DMS114 treated with DMSO at 0.1 percent for 48 hours (cell line): Measurements from ENCODE around the gene CASZ1.

Source experiments
- DNase-seq: peaks from one replicate; lab custom pipeline; 2025; ENCODE audit not compliant: unreplicated experiment; lab: John Stamatoyannopoulos, UW

Gene CASZ1

DNA sequence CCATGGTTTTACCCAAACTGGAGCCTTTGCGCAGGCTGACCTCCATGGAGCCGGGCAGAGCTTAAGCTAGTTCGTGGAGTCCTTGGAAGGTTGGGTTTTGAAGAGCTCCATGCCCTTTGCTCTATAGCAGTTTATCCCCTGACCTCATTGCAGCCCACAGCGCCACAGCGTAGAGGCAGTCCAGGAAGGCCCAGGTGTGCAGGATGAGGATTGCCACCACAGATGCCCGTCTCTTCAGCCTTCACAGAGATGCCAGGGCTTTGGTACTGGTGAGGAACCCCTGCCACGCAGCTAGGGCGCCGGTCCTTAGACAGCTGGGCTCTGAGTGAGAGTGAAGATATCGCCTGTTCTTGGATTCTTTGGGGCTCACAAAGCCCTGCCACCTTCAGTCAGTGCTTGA, 183.1 kb downstream of the CASZ1 start:
- DNase-seq, result no peak

DNA sequence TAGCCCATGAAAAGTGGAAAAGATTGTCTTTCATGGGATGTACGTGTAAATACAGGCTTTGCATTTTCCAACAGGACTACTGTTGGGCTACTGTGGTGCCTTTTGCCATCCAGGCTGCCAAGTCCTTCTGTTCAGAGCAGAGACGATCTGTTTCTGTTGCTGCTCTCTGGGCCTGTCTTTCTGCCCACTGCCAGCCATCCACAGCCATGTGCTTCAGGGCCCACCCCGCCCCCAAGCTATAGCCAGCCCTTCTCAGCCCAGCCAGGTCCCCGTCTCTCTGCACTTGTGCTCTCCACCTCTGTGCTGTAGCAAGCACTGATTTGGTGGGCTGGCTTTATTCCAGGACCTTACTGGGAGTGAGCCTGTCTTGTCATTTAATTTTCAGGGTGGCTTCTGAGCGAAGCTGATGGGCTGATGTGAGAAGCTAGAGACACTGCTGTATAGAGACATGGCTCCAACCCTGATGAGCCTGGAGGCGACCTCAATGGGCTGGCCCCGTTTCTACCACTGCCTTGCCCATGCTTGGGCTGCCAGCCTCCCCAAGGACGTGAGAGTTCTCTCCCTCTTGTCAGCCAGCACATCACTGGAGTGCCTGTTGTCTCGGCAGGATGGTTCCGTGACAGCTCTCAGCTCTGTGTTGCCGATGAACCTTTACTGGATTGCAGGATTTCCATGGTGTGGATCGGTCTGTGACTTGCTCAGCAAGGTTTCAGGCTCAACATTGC, 183.8 kb downstream of the CASZ1 start:
- DNase-seq, result no peak

DNA sequence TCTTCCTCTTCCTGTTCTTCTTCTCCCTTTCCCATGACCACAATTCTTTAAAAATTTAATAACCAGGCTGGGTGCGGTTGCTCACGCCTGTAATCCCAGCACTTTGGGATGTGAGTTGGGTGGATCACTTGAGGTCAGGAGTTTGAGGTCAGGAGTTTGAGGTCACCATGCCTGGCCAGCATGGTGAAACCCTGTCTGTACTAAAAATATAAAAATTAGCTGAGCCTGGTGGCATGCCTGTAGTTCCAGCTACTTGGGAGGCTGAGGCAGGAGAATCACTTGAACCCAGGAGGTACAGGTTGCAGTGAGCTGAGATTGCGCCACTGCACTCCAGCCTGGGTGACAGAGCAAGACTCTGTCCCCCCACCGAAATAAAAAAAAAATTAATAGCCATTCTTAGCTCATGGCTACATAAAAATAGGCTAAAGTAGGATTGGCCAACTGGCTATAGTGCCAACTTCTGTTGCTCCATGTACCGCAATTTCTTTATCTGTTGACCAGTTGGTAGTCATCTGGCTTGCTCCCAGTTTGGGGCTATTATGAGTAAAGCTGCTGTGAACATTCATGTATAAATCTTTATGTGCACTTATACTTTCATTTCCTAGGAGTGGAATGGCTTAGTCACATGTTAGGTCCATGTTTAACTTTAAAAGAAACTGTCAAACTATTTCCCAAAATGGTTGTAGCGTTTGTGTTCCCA, 185.4 kb downstream of the CASZ1 start:
- DNase-seq, result no peak

DNA sequence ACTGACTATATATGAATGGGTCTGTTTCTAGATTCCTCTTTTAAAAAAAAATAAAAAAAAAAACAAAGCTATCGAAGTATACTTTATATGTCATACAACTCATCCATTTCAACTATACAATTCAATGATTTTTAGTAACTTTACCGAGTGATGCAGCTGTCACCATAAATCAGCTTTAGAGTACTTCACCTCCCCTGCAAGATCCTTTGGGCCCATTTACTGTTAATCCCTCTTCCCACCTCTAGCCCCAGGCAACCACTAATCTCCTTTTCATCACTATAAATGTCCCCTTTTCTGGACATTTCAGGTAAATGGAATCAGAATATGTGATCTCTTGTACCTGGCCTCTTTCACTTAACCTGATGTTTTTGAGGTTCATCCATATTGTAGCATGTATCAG, 187.8 kb downstream of the CASZ1 start:
- DNase-seq, result no peak

DNA sequence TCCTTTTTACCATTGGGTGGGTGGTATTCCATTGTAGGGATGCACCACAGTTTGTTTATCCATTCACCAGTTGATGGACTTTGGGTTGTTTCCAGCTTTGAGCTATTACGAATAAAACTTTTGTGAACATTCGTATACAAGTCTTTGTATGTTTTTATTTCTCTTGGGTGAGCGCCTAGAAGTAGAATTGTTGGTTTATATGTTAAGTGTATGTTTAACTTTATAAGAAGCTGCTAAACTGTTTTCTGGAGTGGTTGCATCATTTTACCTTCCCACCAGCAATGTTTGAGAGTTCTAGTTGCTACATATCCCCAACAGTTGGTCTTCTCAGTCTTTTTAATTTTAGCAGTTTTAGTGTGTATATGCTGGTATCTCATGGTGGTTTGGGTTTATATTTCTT, 189.2 kb downstream of the CASZ1 start:
- DNase-seq, result no peak

DNA sequence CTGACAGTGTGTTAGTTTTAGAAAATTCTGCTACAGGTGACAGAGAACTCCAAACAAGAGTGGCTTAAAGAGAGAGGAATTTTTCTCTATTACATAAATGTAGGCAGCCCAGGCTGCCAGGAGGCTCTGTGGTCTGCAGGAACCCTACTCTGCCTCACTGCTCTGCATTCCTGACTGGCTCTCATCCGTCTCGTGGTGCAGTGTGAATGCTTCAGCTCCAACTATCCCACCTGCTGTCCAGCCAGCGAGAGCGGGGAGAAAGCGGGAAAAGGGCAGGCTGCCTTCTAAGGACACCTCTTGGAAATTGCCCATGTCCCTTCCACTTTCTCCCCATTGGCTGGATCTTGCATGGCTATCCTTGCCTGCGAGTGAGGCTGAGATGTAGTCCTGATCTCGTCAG, 190.4 kb downstream of the CASZ1 start:
- no peak for DNase-seq

DNA sequence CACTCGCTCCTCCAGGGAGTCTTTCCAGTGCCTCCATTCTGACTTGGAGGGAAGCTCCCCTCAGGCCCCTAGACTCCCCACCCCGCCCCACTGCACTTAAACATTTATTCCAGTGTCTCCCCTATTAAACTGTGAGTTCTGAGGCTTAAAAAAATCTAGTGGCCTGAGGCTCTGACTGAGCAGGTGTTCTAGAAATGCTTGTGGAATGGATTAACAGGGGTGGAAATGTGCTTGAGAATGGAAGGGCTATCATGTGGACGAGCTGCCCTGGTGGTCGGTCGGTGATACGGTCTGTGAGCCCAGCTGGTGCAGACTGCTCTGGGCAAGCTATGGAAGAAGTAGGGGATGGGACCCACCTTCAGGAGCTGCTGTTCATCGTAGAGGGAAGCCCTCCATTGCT, 191.5 kb downstream of the CASZ1 start:
- DNase-seq, result no peak

DNA sequence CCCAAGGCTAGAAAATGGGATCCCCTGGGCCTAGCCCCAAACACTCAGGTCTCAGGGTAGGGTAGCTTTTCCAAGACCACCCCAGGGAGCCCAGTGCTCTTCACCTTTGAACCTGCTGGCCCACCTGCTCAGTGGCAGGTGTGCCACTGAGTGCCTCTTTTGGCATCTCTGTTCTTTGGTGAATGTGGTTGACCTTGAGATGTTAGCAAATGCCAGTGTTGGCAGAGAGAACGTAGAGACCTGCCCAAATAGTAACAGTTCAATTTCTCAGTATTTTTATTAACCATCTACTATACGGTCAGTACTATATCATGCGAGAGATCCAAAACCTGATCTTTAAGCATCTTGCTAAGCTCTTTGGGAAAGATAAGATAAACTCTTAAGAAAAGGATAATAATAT, 193.5 kb downstream of the CASZ1 start:
- DNase-seq, result no peak

DNA sequence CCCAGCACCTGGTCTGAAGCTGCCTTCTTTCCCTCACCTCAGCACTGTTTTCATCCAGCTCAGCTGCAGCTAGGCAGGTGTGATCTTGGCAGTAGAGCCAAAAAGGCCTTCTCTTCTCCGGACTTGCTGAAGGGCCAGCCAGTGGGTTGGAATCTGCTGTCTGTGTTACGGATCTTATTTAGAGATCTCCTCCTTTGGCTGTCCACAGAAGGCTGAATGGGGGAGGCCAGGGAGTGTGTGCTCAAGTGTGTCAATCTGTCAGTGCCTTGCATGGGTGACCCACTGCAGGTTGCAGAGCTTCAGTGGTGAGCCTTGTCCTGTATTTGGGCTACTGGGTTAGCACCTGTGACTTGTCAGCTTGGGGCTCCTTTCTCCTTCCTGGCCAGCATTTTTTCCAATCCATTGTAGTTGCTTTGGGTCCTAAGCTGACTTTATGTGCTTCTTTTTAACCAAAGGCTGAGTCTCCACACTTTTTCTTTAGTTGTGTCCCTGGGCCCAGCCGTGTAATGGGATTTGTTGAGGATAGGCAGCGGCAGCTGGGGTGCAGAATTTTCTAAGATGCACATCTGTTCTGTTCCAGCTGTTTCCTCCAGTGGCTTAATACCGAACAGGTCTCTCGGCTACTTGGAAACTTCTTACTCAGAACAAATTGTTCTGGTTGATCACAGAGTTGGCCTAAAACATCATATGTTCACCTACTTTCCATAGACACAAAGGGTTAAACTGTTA, 194.9 kb downstream of the CASZ1 start:
- DNase-seq, result no peak

DNA sequence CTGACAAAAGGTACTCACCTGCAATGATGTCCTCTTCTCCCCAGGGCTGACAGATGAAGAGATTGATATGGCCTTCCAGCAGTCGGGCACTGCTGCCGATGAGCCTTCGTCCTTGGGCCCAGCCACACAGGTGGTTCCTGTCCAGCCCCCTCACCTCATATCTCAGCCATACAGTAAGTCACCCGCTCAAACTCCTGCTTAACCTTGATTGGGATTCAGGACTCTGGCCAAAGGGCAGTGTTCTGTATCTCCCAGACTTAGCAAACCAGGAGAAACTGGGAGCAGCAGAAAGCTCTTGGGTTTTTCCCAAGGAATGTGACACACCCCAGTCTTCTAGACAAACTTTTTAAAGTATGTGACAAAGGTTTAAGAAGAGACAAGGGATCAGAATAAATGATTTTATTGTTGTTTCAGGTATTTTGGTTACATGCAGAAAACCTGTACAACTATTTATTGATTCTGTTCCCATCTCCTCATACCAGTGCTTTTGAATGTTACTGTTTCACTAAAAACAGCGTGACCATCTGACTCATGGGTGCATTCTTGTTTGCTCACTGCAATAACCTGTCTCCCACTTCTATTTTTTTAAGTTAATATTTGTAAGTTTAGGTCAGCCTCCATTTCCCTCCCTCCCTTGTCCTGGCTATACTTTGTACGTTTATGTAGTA, 197.1 kb downstream of the CASZ1 start:
- no peak for DNase-seq

DNA sequence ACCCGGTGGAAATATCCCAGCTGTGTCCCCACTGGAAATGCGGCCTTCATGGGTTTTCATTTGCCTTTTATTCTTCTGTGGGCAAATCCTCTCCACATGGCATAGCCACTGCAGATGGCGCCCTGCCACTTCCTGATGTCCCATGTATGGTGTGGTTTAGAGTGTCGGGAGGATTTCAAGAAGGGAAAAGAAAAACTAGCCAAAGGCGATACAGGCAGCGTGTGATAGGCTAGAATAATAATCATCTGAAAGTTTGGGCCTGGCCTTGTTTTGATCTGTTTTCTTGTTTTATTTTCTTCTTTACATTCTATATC, 198.1 kb downstream of the CASZ1 start:
- DNase-seq, result peak; percentile 6

DNA sequence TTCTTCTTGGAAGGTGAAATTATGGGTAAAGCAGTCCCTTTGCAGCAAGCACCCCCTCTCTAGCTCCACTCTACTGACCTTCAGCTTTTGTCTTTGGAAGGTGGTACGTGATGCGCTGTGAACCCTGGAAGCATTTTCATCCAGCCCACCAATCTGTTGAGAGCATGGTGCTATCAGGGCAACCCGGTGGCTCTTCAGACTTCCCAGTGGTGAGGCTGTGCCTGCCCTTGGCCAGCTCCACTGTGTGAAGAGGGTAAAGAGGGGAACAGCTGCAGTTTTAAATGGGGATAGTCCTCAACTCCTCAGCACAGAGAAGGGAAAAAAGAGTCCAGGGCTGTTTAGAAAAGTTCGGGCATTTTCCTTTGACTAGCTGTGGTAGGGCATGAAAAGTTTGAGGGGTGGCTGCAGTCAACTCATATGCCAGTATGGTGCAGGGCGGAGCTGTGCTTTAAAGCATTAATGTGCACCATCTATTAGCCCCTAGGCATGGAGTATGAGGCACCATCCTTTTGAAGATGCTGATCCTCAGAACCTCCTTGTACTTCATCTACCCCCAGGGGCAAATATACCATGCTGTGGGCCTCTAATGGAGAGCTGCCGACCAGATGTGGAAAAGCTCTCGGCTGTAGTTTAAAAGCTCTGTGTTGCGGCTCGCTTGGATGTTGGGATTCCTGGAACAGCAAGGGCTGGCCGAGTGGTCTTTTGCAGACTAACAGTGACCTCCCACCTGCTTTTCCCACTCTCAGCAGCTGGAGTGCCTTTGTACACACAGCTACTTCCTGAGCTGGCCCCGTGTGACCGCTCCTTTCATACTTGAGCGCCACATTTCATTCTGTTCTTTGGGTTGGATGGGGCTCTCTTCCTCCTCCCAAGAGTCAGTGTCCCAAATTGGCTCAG, 198.7 kb downstream of the CASZ1 start:
- DNase-seq, result no peak

DNA sequence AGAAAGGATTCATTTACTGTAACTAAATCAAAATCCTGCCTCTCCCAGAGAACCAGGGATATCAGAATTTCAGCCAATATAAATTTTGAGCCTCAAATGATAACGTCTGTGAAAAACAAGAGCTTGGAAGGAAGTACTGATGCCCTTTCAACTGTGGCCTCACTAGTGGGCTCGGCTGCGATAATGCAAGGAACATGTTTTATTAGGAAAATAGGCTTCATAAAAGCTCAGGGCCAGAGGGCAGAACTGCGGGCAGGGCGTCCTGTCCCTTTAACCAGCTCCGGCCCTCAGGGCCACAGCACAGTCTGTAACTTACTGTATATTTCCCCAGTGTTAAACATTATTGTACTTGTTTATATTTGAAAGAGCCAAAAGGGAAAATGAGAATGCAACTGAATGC, 199.7 kb downstream of the CASZ1 start:
- no peak for DNase-seq

DNA sequence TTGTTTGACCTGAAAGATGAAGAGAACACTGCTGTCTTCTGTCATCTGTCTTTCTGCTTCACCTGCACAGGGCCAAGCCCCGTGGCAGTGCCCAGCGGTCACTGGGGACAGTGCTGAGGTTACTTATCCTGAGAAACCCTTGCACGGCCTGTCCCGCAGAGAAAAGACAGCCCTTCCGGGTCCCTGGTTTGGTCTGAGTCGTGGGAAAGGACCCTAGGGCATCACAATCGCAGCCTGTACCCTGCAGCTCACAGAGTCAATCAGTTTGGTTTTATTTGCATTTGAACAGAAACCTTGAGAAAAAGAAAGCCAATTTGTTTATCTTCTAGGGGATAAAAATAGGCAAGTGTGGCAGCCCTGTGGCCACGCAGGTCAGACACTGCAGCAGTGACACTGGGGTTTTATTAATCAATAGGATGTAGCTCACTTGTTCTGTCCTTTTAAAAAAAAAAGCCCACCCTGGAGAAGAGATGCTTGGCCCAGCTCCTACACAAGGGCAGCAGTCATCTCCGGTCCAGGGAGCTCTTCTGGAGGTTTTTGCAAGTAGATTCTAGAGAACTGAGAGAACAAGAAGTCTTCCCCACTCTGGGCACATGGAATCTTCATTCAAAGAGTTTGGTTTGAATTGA, 201.7 kb downstream of the CASZ1 start:
- DNase-seq, result no peak

DNA sequence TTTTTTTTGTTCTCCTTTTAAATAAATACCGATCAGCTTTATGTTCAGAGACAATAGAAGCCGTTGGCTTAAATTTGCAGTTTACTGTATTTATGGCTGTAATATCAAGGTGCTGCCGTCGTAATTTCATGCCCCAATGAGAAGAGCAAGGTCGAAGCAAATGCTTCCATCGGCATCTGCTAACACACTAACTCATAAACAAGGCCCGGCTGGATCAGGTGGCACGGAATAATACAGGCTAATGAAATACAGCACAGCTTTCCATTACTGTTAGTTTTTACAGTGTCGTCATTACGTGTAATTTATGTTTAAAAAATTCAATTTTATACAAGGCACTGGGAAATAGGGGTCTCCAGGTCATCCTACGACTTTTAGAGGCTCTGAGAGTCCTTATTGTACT, 202.7 kb downstream of the CASZ1 start:
- no peak for DNase-seq

DNA sequence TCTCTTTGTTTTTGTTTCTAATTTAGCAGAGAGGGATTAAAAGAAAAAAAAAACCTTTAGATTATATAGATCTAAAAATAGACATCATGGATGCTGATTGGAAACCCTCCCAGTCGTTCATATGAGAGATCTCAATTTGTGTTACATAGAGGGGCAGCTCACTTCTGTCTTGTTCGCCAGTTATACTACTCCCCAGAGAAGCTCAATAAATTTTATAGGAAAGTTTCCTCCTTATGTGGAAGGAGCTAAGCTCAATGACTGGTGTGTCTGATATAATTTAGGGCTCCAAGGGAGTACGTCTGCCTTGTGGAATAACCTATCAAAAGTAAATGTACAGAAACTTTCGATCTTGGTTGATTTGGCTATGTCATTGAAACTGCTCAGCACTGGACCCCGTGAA, 204.1 kb downstream of the CASZ1 start:
- DNase-seq, result no peak

DNA sequence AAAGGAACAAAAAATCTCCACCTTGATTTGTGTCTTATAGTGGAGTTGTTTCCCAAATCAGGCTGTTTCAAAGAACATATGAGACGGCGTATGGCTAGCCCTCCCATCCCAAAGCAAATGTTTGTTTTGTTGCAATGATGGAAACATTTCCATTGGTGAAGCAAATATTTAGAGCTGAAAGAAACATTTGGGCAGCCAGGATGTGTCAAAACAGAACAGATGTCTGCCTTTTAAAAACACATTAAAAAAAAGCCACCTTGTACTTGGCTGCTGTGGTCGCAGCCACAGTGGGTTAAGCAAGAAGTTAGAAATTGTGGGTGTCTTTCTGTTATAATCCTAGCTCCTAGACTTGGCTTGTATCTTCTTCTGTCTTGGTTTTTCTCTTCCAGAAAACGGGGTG, 205.4 kb downstream of the CASZ1 start:
- DNase-seq, result no peak

DNA sequence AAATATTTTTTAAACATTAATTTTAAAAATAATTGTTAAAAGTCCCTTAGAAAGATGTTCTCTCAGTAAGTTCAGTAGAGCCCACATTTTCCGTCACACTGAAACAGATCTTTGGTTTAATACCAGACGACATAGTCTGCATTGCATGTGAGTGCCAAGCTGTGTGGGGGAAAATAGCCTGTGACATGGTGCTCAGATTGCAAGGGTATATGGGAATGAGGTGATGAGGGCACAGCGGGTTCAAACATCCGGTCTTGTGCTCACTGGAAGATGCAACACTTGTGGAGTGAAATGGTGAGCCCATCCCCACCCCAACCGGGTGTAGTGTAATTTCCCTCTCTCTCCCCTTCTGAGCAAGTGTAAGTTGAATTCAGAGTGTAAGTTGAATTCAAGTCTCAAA, 207.4 kb downstream of the CASZ1 start:
- DNase-seq, result no peak

DNA sequence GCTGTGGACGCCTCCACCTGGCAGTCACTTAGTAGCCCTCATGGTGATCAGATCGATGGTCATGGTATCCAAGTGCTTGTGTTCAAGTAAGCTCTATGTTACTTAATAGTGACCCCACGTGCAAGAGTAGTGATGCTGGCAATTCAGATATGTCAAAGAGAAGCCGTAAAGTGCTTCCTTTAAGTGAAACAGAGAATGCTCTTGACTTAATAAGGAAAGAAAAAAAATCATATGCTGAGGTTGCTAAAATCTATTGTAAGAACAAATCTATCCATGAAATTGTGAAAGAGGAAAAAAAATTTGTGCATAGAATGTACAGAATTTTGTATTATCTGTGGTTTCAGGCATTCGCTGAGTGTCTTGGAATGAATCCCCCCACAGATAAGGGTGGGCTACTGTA, 207.8 kb downstream of the CASZ1 start:
- no peak for DNase-seq
